ENCODE data around the gene PDPR. TPM values are rescaled to one million over a fixed set of nuclear protein-coding genes. Genes with fewer than 3 reads are reported as not detected.

Gene PDPR
- total RNA-seq, 2 experiments from 2014 or later: 20.6 to 20.8 TPM

DNA sequence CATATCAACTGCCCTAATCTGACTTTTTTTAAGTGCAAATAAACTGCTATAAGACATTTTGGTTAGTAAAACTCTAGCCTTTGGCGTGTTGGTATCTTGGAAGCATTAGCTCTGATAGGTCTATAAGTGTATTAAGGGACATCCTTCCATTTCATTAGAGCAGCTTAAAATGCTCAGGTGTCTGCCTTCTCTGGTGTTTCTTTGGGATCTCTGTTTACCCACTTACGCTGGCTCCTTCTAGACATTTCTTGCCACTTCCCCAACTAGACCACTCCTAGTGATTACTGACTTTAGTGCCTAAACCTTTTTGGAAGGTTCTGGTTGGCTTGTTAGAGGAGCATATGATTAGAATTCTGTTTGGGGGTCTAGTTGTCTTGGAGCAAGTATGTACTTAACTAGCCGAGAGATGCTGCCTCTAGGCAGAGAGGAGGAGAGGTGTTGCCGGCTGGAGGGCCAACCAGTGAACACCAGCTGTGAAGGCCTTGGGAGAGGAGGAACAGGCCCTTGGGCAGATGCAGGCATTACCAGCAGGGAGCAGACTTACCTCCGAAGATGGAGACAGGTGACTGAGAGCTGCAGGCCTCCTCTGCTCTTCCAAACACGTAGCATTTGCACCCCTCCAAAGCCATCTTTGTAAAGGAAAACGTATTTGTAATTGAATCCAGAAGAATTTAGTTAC, 44.3 kb downstream of the PDPR start:
- no peak overlapping the region for H3K27ac Mint-ChIP-seq
- Histone ChIP-seq H3K4me3 (ENCODE audit: low read length) (no peak overlapping the region), H3K27ac (ENCODE audit: low read depth in 1 of 2, low read length in 2 of 2) (no peak overlapping the region), H3K9me3 (ENCODE audit: control insufficient read depth in 1 of 2, insufficient read depth in 1 of 2, low read length in 2 of 2) (no peaks in the 10 kb centered on the region), H3K27me3 (ENCODE audit: control insufficient read depth in 1 of 2, insufficient read depth in 2 of 2, low read length in 2 of 2) (no peaks in the 10 kb centered on the region), H3K36me3 (ENCODE audit: insufficient read depth, low read length) (peaks cover 65% of the 10 kb centered on the region), H3K4me1 (ENCODE audit: insufficient read depth, low read length) (no peaks in the 10 kb centered on the region)
- no peak for DNase-seq
- H3K4me1 Mint-ChIP-seq (ENCODE audit: low read depth): no peaks in the 10 kb centered on the region
- H3K27me3 Mint-ChIP-seq: no peaks in the 10 kb centered on the region
- H3K4me3 Mint-ChIP-seq: no peak overlapping the region
- H3K36me3 Mint-ChIP-seq (ENCODE audit: low read depth): peaks cover 15% of the 10 kb centered on the region
- intact Hi-C loops (cut with DNase I, micrococcal nuclease): no loop called here
- TF ChIP-seq, protein P1, sequence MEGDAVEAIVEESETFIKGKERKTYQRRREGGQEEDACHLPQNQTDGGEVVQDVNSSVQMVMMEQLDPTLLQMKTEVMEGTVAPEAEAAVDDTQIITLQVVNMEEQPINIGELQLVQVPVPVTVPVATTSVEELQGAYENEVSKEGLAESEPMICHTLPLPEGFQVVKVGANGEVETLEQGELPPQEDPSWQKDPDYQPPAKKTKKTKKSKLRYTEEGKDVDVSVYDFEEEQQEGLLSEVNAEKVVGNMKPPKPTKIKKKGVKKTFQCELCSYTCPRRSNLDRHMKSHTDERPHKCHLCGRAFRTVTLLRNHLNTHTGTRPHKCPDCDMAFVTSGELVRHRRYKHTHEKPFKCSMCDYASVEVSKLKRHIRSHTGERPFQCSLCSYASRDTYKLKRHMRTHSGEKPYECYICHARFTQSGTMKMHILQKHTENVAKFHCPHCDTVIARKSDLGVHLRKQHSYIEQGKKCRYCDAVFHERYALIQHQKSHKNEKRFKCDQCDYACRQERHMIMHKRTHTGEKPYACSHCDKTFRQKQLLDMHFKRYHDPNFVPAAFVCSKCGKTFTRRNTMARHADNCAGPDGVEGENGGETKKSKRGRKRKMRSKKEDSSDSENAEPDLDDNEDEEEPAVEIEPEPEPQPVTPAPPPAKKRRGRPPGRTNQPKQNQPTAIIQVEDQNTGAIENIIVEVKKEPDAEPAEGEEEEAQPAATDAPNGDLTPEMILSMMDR (IDR thresholded peaks at IDR 0.05): no peak
- ChIA-PET POLR2A (no interaction called here), CTCF (no interaction called here)
- H3K9me3 Mint-ChIP-seq: no peaks in the 10 kb centered on the region
- no peak for ATAC-seq (ENCODE audit: poor library complexity)

- TF ChIP-seq, protein P1 (IDR thresholded peaks at IDR 0.05): no peak
- Histone ChIP-seq H3K4me3 (ENCODE audit: low read length) (no peak overlapping the region), H3K27me3 (ENCODE audit: control insufficient read depth in 1 of 2, insufficient read depth in 2 of 2, low read length in 2 of 2) (no peaks in the 10 kb centered on the region), H3K4me1 (ENCODE audit: insufficient read depth, low read length) (no peaks in the 10 kb centered on the region), H3K27ac (ENCODE audit: low read depth in 1 of 2, low read length in 2 of 2) (no peak overlapping the region), H3K36me3 (ENCODE audit: insufficient read depth, low read length) (peaks cover 55% of the 10 kb centered on the region), H3K9me3 (ENCODE audit: control insufficient read depth in 1 of 2, insufficient read depth in 1 of 2, low read length in 2 of 2) (no peaks in the 10 kb centered on the region)
- ChIA-PET POLR2A (no interaction called here), CTCF (no interaction called here)
- ATAC-seq (ENCODE audit: poor library complexity) (no peak), DNase-seq (no peak)
- H3K9me3 Mint-ChIP-seq: no peaks in the 10 kb centered on the region
- no peaks in the 10 kb centered on the region for H3K4me1 Mint-ChIP-seq (ENCODE audit: low read depth)
- H3K27me3 Mint-ChIP-seq: no peaks in the 10 kb centered on the region
- intact Hi-C loops (cut with DNase I, micrococcal nuclease): loop anchor here (10.0 kb wide), 2 partner anchors 495 to 1965 kb away; no protein-coding TSS in a partner anchor
- no peak overlapping the region for H3K4me3 Mint-ChIP-seq
- no peak overlapping the region for H3K27ac Mint-ChIP-seq
- H3K36me3 Mint-ChIP-seq (ENCODE audit: low read depth): peaks cover 7% of the 10 kb centered on the region
Measured at GRCh38 chr16:70159355-70160348, 45.5 kb downstream of the PDPR start.

- Histone ChIP-seq H3K27ac (ENCODE audit: low read depth in 1 of 2, low read length in 2 of 2) (no peak overlapping the region), H3K27me3 (ENCODE audit: control insufficient read depth in 1 of 2, insufficient read depth in 2 of 2, low read length in 2 of 2) (no peaks in the 10 kb centered on the region), H3K4me3 (ENCODE audit: low read length) (no peak overlapping the region), H3K9me3 (ENCODE audit: control insufficient read depth in 1 of 2, insufficient read depth in 1 of 2, low read length in 2 of 2) (no peaks in the 10 kb centered on the region), H3K36me3 (ENCODE audit: insufficient read depth, low read length) (peaks cover 49% of the 10 kb centered on the region), H3K4me1 (ENCODE audit: insufficient read depth, low read length) (no peaks in the 10 kb centered on the region)
- ATAC-seq (ENCODE audit: poor library complexity): no peak
- H3K9me3 Mint-ChIP-seq: no peaks in the 10 kb centered on the region
- no peak for DNase-seq
- TF ChIP-seq, protein P1 (IDR thresholded peaks at IDR 0.05): no peak
- peaks cover 6% of the 10 kb centered on the region for H3K36me3 Mint-ChIP-seq (ENCODE audit: low read depth)
- H3K27ac Mint-ChIP-seq: no peak overlapping the region
- ChIA-PET POLR2A (no interaction called here), CTCF (no interaction called here)
- intact Hi-C loops (cut with DNase I, micrococcal nuclease): loop anchor here (10.0 kb wide), 2 partner anchors 494 to 1964 kb away; no protein-coding TSS in a partner anchor
- peaks cover 5% of the 10 kb centered on the region for H3K4me1 Mint-ChIP-seq (ENCODE audit: low read depth)
- no peak overlapping the region for H3K4me3 Mint-ChIP-seq
- H3K27me3 Mint-ChIP-seq: no peaks in the 10 kb centered on the region
Measured at GRCh38 chr16:70160388-70160787, 46.3 kb downstream of the PDPR start.
